Activated CD8-positive, alpha-beta memory T cell treated with anti-CD3 and anti-CD28 coated beads for 24 hours (primary cell): Measurements from ENCODE around the gene RTTN.
"Not testable (repeated sequence)": the region's sequence is repeated elsewhere in the genome, so short reads cannot be mapped to it uniquely, and the experiment has no call there.

ENCODE experiments used
- DNase-seq: peaks from one replicate; pipeline ENCODE4 v3.0.0-alpha.2; 2020

The RTTN gene

DNA sequence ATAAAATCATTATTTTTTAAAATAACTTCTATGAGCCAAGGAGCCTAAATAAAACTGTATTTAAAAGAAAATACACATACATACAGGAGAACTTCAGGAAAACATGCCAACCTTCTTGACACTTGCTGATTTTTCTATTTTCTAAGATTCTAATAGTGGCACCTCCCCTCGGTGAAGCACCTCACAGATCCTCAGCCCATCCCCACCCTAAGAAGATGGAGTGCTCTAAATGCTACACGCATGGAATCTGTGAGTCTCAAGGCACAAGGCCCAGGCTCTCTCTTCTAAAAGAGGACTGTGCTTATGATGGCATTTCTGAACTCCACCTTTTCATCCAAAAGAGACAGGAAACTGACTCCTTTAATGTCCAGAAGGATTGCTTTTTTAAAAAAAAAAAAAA is 56.3 kb downstream of the RTTN start:
- DNase-seq: no peak

DNA sequence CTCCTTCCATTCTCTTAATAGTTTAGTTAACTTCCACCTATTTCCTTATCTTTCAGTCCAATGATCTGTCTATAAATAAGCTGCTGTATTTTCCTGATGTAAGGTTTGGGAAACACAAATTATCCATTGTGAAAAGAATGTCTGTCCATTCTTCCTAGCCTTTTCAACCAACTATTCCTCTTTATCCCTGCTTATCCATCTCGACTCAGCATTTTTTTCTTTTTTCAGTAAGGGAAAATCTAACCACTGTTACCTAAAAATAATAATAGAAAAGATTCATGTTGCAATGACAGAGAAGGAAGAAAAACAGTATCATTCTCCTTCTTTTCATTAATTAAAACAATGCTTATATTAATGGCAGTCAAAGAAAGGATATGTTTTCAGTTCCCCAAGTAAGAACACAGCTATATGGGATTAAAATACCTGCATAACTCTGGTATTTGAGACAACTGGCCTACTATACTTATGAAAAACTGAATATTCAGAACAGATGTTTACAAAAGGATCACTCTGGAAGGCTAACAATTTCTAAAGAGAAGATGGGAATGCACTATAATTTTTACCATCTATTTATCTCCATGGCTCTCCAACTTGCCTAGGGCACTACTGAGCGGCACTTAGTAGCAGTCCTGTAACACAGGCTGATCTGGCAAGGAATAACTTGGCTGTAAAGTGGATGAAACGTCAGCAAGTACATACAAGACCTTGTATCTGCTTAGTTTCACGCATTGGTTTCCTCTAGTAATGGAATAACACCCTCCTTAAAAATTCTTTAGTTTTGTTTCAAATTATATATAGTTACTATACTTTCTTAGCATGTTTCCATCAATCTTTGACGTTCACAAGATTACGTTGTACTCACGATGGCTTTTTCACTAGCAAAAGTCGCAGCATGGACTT is 57.2 kb downstream of the RTTN start:
- no peak for DNase-seq

DNA sequence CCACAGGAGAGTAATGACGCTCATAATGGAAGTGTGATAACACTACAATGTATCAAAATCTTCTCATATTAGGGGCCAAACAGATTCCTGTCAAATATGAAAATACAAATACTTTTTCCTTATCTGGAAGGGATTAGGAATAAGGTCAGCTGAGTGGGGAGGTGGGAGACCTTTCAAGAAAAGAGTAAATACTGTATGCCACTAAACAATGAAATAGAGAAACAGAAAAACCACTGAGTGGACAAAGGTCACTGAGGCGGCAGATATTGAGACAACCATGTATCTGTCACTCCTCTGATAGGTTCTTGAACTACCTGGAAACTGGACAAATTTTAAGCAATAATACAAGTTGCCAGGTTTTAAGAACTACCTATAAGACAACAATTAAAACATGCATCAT is 59.3 kb downstream of the RTTN start:
- DNase-seq: no peak

DNA sequence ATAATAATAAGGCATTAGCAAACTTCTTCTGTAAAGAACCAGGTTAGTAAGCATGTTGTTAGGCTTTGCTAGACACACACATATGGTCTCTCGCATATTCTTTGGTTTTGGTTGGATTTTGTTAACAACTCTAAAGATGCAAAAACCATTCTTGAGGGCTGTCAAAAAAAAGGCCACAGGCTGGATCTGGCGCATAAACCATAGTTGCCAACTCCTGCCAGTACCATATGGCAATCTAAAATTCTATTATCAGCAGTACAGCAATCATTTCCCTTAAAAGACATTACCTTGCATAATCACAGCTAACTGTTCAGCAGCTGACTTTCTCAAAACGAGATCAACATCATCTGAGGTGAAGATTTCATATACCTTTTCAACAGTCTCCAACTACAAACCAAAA is 63.5 kb downstream of the RTTN start:
- no peak for DNase-seq

DNA sequence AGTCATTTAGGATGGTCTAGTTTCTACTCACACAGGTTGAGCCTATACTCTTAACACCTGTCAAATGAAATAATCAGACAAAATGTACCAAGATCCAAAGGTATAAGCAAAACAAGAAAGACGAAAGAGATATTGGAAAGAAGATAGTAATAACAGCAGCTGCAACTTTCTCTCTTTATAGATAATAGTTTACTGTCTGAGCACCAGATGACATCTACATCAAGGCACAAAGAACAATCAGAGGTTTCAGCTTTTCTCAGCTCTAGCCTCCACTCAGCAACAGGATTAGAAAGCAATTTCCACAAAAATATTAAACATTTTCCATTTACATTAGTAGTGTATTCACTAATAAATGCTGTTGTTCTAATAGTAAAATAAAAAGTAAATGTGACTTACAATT is 66.3 kb downstream of the RTTN start:
- no peak for DNase-seq

DNA sequence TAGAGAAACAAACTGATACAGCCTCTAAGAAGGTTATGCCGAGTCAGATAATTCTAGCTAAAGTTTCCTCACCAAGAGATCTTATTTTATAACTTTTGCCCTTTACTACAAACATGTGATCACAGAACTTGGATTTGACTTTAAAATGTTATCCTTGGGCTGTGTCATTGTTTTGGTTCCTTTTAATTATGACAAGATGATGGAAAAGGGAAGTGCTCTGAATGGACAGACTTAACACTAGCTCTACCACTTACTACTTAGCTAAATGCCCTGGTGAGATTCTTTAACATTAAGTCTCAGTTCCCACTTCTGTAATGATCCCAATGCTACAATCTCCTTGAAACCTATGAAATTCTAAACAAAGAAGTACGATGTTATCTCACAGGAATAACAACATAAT is 69.9 kb downstream of the RTTN start:
- DNase-seq: no peak

DNA sequence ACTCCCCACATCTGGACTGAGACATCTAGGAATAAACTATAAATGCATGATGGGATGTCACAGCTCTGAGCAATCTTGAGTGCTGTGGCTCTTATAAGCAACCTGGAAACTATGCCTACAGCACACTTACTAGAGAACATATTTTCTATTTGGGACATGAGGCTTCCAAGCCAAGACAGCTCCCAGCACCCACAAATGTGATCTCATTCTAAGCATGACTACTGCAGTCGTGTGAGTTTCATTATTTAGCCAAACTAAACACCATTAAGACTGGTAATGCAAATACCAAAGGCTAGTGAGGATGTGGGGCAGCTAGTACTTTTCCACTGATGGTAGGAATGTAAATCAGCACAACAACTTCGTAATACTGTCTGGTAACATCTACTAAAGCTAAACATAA is 72.5 kb downstream of the RTTN start:
- DNase-seq: no peak

DNA sequence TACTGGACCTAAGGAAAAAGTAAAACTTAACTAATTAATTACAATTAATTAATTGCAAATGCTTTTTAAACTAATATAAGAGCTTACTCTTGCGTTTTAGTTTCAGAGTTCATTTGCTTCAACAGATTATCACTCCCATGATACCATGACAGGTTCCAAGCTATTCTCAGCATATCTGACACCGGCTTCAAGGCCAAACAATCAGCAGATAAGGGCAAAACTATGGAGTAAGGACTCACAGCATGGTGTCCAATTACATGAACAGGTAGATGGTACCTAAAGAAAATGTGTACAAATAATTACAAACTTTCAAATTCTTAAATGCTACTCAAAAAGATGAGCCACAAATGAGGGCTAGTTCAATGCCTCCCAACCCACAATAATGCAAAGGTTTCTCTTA is 77.2 kb downstream of the RTTN start:
- DNase-seq: no peak

DNA sequence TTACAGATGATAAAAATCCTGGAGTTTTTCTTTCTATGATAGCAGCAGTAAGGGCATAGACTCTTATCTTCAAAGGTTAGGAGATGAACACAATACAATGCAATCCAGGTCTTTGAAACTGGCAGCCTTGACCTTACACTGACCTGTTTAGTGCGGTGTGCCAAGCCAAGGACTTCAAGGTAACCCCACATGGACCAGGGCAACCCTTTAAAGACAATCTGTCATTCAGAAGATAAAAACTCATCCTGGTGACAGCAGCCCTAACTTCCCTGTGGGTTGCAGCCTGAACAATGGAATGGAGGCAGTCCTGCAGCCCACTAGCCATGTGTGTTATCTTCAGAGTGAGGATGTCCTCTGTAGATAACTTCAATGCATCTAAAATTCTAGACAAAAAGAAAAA is 78.1 kb downstream of the RTTN start:
- DNase-seq: no peak

DNA sequence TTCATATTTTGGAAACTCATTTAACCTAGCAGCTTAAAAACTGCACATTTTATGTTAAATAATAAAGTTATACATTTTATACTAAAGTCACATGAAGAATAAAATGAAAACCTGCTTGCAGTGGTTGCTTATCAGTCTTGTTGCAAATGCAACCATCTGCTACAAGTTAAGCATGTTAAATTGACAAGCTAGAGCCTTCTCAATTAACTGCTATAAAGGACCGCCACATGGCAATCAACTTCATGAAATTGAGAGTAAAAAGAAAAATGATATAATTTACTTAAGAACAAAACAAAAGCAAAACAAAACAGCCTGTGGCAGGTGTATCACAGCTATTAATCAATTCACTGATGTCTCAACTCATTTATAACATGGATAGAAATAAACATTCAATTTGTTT is 78.7 kb downstream of the RTTN start:
- DNase-seq: no peak

DNA sequence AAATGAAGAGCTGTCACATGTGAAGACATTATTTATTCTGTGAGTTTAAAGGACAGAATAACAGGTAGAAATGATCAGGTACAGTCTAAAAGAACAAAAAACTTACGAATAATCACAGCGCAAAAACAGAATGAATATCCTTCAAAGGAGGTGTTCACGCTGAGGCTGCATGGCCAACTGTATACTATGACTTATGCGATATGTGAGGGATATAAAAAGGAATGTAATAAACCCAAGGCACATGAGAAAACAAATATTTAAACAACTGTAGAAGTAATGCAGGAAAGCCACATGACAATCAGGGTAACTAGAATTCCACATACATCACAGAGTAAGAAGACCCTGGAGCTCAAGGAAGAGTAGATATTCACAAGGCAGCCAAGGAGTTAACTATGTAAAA is 81.3 kb downstream of the RTTN start:
- DNase-seq: no peak

DNA sequence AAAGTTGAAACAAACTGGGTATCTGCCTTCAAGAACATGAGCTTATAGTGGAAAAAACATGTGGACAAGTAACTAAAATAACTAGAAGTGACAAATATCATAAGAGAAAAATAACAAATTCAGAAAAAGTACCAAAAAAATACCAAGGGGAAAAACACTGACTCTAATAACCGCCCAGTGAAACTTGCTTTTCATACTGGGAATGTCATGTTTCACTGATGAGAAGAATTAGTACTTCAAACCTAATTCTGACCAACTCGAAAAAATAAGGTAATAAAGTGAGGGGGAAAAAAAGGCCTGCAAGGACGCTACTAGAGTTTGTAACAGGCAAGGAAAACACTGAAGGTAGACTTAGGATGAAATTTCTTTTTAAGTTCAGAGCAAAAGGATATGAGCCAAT is 83.6 kb downstream of the RTTN start:
- DNase-seq: no peak

DNA sequence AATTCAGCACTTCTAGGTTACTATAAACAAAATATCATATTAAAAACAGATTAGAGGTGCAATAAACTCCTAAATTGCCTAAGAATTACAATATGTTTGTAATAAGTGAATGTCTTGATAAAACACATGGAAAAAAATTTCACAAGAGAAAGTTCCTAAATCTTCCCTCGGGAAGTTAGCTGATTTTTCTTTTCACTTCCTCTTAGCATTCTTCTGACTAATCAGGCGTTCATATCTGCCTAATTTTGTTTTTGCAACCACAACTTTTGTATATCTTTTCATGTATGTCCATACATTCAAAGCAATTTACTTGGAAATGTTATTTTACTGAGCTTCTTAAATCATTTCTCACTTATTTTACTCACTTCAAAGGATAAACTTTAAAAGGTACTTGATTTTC is 88.5 kb downstream of the RTTN start:
- no peak for DNase-seq

DNA sequence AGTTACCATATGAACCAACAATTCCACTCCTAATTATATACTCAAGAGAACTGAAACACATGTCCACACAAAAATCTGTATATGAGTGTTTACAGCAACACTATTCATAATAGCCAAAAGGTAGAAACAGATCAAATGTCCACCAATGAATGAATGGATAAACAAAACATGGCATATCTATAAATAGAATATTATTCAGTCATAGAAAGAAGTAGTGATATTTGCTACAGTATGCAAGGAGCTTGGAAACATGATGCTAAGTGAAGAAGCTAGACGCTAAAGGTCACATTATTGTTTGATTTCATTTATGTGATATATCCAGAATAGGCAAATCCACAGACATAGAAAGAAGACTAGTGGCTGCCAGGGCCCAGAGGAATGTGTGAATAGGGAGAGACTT is 92.0 kb downstream of the RTTN start:
- no peak for DNase-seq

DNA sequence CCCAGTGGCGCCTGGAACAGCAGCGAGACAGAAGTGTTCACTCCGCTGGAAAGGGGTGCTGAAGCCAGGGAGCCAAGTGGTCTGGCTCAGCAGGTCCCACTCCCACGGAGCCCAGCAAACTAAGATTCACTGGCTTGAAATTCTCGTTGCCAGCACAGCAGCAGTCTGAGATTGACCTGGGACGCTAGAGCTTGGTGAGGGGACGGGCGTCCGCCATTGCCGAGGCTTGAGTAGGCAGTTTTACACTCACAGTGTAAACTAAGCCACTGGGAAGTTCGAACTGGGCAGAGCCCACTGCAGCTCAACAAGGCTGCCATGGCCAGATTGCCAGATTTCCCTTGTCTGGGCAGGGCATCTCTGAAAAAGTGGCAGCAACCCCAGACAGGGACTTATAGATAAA is 94.8 kb downstream of the RTTN start:
- DNase-seq: no peak

DNA sequence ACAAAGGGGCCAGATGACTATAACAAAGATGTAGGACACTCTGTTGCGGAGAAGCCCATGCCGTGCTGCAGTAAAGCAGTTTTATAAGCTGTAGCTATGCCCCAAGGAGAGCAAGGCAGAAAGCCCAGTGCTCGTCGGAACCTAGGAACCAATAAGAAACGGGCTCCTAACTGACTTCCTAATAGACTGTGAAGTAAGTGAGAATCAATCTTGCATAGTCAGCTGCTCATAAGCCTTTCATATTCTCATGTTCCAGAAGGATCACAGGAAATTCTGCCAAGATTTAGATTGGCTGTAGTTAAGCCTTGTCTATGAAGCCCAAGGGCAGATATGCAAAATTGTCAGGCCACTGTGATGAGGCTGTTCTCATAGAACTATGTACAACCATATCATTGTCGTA is 98.4 kb downstream of the RTTN start:
- DNase-seq: no peak

DNA sequence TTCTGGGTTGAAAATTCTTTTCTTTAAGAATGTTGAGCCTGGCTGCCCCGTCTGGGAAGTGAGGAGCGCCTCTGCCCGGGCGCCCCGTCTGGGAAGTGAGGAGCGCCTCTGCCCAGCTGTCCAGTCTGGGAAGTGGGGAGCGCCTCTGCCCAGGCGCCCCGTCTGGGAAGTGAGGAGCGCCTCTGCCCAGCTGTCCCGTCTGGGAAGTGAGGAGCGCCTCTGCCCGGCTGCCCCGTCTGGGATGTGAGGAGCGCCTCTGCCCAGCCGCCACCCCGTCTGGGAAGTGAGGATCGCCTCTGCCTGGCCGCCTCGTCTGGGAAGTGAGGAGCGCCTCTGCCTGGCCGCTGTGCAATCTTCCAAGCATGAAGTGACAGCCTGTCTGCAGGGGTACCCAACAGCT is 102.6 kb downstream of the RTTN start:
- not testable (repeated sequence) for DNase-seq

DNA sequence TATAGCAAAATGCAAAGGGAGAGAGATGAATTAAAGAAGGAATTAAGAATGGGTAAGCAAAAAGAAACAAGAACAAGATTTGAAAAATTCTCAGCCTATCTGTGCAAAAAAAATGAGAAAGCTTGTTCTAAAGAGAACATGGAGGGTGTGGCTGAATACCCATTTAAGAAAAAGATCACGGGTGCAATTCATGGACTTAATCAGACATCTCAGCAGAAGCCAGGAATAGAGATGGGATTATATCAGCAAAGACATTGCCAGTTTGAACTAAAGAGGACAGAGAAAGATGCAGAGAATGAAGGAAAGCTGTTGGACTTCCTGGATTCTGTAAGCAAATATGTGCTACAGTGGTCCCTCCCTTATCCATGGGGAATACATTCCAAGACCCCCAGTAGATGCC is 115.6 kb downstream of the RTTN start:
- DNase-seq: no peak

DNA sequence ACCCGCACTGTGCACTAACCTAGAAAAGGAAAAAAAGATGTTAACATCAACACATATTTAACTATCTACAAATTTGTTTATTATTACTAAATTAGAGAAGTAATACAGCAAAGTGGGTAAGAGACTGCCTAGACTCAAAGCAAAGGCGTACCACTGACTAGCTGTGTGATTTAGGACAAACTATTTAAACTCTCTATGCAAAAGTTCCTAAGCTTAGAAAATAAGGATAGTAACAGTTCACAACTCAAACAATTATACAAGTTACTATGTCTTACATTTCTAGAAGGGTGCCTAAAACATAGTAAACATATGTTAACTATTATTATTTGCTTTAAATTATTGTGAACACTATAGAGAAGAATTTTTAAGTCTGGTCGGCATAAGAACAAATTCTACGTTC is 119.4 kb downstream of the RTTN start:
- no peak for DNase-seq

DNA sequence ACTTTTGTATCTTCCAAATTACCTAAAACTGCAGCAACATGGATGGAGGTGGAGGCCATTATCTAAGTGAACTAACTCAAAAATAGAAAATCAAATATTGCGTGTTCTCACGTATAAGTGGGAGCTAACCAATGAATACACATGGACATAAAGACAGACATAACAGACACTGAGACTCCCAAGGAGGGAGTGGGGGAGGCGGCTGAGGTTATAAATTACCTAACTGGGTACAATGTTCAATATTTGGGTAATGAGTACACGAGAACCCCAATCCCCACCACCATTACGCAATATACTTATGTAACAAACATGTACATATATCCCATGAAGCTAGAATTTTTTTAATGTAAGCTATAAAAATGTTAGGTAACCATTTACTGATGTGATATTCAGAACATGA is 119.8 kb downstream of the RTTN start:
- DNase-seq: no peak

DNA sequence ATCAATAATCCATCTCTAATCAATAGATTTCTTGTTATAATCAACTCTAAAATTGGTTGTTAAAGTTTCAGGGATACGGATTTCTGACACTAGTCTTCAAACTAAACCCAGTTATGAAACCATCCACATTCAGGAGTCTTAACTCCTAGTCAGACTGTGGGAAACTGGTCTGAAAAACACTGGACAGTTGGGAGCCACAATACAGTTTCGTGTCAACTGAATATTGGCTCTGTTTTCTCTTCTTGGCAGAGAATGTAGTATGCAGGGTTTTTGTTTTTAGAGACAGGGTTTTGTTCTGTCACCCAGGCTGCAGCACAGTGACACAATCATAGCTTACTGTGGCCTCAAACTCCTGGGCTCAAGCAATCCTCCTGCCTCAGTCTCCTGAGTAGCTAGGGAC is 123.1 kb downstream of the RTTN start:
- DNase-seq: no peak

DNA sequence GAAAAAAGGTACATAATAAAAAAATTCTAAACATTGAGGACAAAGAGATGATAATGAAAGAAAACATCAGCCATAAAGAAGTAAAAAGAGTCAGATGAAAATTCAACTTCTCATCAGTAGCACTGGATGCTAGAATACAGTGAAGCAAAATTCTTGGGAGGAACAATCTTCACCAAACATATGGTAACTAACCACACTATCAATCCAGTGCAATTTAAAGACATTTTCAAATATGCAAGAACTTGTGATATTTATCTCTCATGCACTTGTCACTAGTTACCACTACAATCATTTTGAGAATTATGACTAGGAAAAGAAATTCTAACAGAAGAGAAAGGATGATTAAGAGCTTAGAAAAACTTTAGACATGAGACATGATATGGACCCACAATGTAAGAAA is 127.4 kb downstream of the RTTN start:
- DNase-seq: no peak

DNA sequence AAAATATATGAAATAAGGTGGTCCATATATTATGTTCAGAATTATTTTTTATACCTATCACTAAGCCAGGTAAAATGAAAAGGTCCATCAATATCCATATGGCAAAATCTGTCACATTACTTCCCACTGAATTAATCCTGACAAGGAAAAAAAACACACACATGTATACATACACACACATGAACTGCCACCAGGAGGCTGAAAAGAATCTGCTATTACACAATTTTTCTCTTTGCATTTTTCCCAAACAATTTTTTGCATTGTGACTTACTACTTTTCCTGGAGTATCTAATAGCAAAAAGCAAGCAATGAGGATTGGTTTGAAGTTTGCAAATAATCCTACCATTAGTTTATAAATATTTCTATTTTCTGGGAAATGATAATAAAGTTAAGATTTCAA is 129.6 kb downstream of the RTTN start:
- no peak for DNase-seq

DNA sequence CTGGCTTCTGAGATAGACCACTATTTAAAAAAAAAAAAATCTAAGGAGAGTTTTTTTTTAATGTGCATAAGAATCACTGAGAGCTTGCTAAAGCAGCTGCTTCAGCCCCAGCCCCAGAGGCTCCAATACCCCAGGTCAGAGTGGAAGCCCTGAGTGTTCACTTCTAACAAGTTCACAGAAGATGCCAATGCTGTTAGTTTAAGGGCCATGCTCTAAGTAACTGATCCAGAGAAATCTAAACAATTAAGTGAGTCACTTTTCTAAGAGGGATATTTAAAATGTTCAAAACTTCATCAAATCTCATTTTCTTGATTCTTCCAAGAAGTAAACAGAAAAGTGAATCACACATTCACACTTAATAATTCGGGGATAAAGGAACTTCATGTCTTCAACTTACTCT is 131.4 kb downstream of the RTTN start:
- DNase-seq: no peak

DNA sequence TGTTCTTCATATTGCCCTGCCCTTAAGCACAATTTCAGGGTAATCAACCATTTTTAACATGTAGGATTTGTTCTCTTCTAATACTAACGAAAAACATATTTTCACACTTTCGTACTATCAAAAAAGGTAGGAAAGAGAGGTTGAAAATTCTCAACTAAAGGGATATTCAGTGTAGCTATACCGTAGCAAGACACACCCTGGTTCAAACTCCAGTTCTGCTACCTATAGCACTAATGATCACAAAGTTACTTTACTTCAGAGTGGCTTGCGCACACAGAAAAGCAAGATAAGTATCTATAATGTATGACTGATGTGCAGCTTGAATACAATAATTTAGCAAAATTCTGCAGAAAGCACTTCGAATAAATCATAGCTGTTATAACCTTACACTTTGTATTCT is 132.1 kb downstream of the RTTN start:
- no peak for DNase-seq
